Smooth muscle cell of the brain vasculature (primary cell): ENCODE data around the gene WNK2.
"Not testable (repeated sequence)": the region's sequence is repeated elsewhere in the genome, so short reads cannot be mapped to it uniquely, and the experiment has no call there.

Source experiments
- DNase-seq: peaks from one replicate; pipeline ENCODE4 v3.0.0-alpha.2; 2012; ENCODE audit warnings: low read depth, low spot score

The WNK2 gene

GRCh38 chr9:93235300-93235960 lies 51.5 kb downstream of the WNK2 start:
- DNase-seq, result no peak

GRCh38 chr9:93236541-93237206 lies 52.7 kb downstream of the WNK2 start:
- DNase-seq, result no peak

- no peak for DNase-seq
Observed at GRCh38 chr9:93237540-93237939, 53.6 kb downstream of the WNK2 start.

GRCh38 chr9:93238953-93239925 lies 55.3 kb downstream of the WNK2 start:
- DNase-seq, result no peak

- DNase-seq, result no peak
Observed at GRCh38 chr9:93240891-93241334, 57.0 kb downstream of the WNK2 start.

- no peak for DNase-seq
Observed at GRCh38 chr9:93243112-93243511, 59.2 kb downstream of the WNK2 start.

- no peak for DNase-seq
Observed at GRCh38 chr9:93244101-93244500, 60.2 kb downstream of the WNK2 start.

GRCh38 chr9:93244510-93245436 lies 60.8 kb downstream of the WNK2 start:
- DNase-seq, result no peak

GRCh38 chr9:93245437-93245970 lies 61.6 kb downstream of the WNK2 start:
- no peak for DNase-seq

GRCh38 chr9:93246111-93246510 lies 62.2 kb downstream of the WNK2 start:
- DNase-seq, result no peak

GRCh38 chr9:93246526-93246925 lies 62.6 kb downstream of the WNK2 start:
- no peak for DNase-seq

- no peak for DNase-seq
Observed at GRCh38 chr9:93247099-93247865, 63.3 kb downstream of the WNK2 start.

- no peak for DNase-seq
Observed at GRCh38 chr9:93247892-93248291, 64.0 kb downstream of the WNK2 start.

- no peak for DNase-seq
Observed at GRCh38 chr9:93248386-93249040, 64.6 kb downstream of the WNK2 start.

GRCh38 chr9:93250185-93250584 lies 66.2 kb downstream of the WNK2 start:
- DNase-seq, result no peak

GRCh38 chr9:93251309-93251708 lies 67.4 kb downstream of the WNK2 start:
- not testable (repeated sequence) for DNase-seq

GRCh38 chr9:93252116-93252780 lies 68.3 kb downstream of the WNK2 start:
- DNase-seq, result no peak

- no peak for DNase-seq
Observed at GRCh38 chr9:93252781-93253530, 69.0 kb downstream of the WNK2 start.
